DOHH2 (cell line): ENCODE measurements around the gene CBLC.

Source experiments
- H3F3A ChIP-seq: fragments of 200-600 bp; sonication (generic), shearing (Covaris generic); 2 replicates; pipeline ENCODE4 v1.6.0; 2016; ENCODE audit warnings: antibody characterized with exemption, mild to moderate bottlenecking; ENCODE audit not compliant: control insufficient read depth, insufficient read depth
- H3K27ac ChIP-seq: fragments of 200-600 bp; sonication (generic); 2 replicates; pipeline ENCODE4 v1.5.1; 2014; ENCODE audit warnings: low read depth, mild to moderate bottlenecking, low read length, moderate library complexity
- H3K27me3 ChIP-seq: fragments of 200-600 bp; sonication (generic); 2 replicates; pipeline ENCODE4 v1.6.1; 2014; ENCODE audit warnings: mild to moderate bottlenecking, low read length, mixed read lengths; ENCODE audit not compliant: control insufficient read depth
- H3K36me3 ChIP-seq: fragments of 200-600 bp; sonication (generic); 2 replicates; pipeline ENCODE4 v1.6.1; 2014; ENCODE audit warnings: mild to moderate bottlenecking, low read length, moderate library complexity, mixed read lengths; ENCODE audit not compliant: control insufficient read depth
- H3K4me1 ChIP-seq: fragments of 200-600 bp; sonication (generic); 2 replicates; pipeline ENCODE4 v1.6.1; 2014; ENCODE audit warnings: mild to moderate bottlenecking, low read length, mixed read lengths; ENCODE audit not compliant: control insufficient read depth
- H3K4me2 ChIP-seq: fragments of 200-600 bp; sonication (generic); 2 replicates; pipeline ENCODE4 v1.6.0; 2014; ENCODE audit warnings: mild to moderate bottlenecking, low read length, moderate library complexity
- H3K4me3 ChIP-seq: fragments of 200-600 bp; sonication (generic); 2 replicates; pipeline ENCODE4 v1.5.1; 2014; ENCODE audit warnings: mild to moderate bottlenecking, low read length, mixed read lengths
- H3K79me2 ChIP-seq: fragments of 200-600 bp; sonication (generic); 2 replicates; pipeline ENCODE4 v1.6.1; 2014; ENCODE audit warnings: mild to moderate bottlenecking, low read length, mixed read lengths; ENCODE audit not compliant: control insufficient read depth
- H3K9me2 ChIP-seq: fragments of 200-600 bp; sonication (generic); replicated peaks from 2 replicates; pipeline ENCODE4 v1.6.1; 2014; ENCODE audit warnings: mild to moderate bottlenecking, low read length, mixed read lengths; ENCODE audit not compliant: control insufficient read depth
- H3K9me3 ChIP-seq: fragments of 200-600 bp; sonication (generic); 2 replicates; pipeline ENCODE4 v1.6.1; 2014; ENCODE audit warnings: antibody characterized with exemption, low read length, mixed read lengths; ENCODE audit not compliant: control insufficient read depth, insufficient read depth
- H4K20me1 ChIP-seq: fragments of 200-600 bp; sonication (generic); 2 replicates; pipeline ENCODE4 v1.6.0; 2014; ENCODE audit warnings: low read depth, mild to moderate bottlenecking, antibody characterized with exemption, low read length, moderate library complexity; ENCODE audit not compliant: control insufficient read depth, insufficient read depth
- CTCF ChIP-seq: fragments of 200-600 bp; sonication (generic); IDR thresholded peaks from one replicate; pipeline ENCODE4 v1.5.1; 2014; ENCODE audit warnings: antibody characterized with exemption, mild to moderate bottlenecking, low read depth, low read length; ENCODE audit not compliant: poor library complexity, severe bottlenecking
- EZH2phosphoT487 ChIP-seq: fragments of 200-600 bp; sonication (generic); IDR thresholded peaks from 2 replicates; pipeline ENCODE4 v1.6.1; 2017; ENCODE audit warnings: borderline replicate concordance, mild to moderate bottlenecking, antibody characterized with exemption, low read length, moderate library complexity, mixed read lengths

Gene CBLC

GRCh38 chr19:44759083-44759804, 18.4 kb upstream of the CBLC start:
- Histone ChIP-seq H3K9me3 (no peaks in the 10 kb centered on the region), H3K27me3 (no peaks in the 10 kb centered on the region; the same call in 1 of the 2 replicates), H3K36me3 (peaks cover 21% of the 10 kb centered on the region), H3K4me1 (peaks cover 17% of the 10 kb centered on the region), H3K4me2 (no peak overlapping the region), H3K79me2 (peaks cover 11% of the 10 kb centered on the region), H3K9me2 (no peaks in the 10 kb centered on the region), H3K4me3 (no peak overlapping the region), H4K20me1 (no peaks in the 10 kb centered on the region), H3F3A (no peaks in the 10 kb centered on the region), H3K27ac (no peak overlapping the region)
- TF ChIP-seq CTCF: no peak
- TF ChIP-seq EZH2phosphoT487: no peak

GRCh38 chr19:44762038-44762437, 15.7 kb upstream of the CBLC start:
- TF ChIP-seq EZH2phosphoT487 (no peak), CTCF (no peak)
- Histone ChIP-seq H3K9me2 (no peaks in the 10 kb centered on the region), H3K9me3 (no peaks in the 10 kb centered on the region), H3K27me3 (no peaks in the 10 kb centered on the region; the same call in 1 of the 2 replicates), H3K36me3 (peaks cover 8% of the 10 kb centered on the region), H3K4me2 (no peak overlapping the region), H3K27ac (no peak overlapping the region), H3K4me1 (peaks cover 6% of the 10 kb centered on the region), H3K79me2 (no peaks in the 10 kb centered on the region), H3F3A (no peaks in the 10 kb centered on the region), H4K20me1 (no peaks in the 10 kb centered on the region), H3K4me3 (no peak overlapping the region)

GRCh38 chr19:44765033-44765948, 12.4 kb upstream of the CBLC start:
- Histone ChIP-seq H4K20me1 (no peaks in the 10 kb centered on the region), H3K27ac (no peak overlapping the region), H3K4me3 (no peak overlapping the region), H3K27me3 (peaks cover 22% of the 10 kb centered on the region), H3K79me2 (no peaks in the 10 kb centered on the region), H3K4me1 (peaks cover 22% of the 10 kb centered on the region), H3K9me3 (no peaks in the 10 kb centered on the region), H3K4me2 (no peak overlapping the region), H3F3A (peaks cover 4% of the 10 kb centered on the region; the same call in 1 of the 2 replicates), H3K9me2 (no peaks in the 10 kb centered on the region), H3K36me3 (no peaks in the 10 kb centered on the region)
- TF ChIP-seq EZH2phosphoT487: no peak
- TF ChIP-seq CTCF: no peak
